H1 (cell line): ENCODE results near the gene MARK4. TPM values are rescaled to one million over a fixed set of nuclear protein-coding genes. Genes with fewer than 3 reads are reported as not detected.

Experiments
- polyA plus RNA-seq, 7 experiments: library from polyadenylated mRNA; depleted of rRNA in 3 of 7; stranded (reverse) in 5 of 7; unstranded in 2 of 7; fragments of >200 nt in 5 of 7; fragments of 200-250 nt in 2 of 7; gene quantifications; 1 replicate in 5 of 7; 2 replicates in 1 of 7; 4 replicates in 1 of 7; pipeline versions ENCODE4 v1.2.1 to v1.2.3, GENCODE V29; 2011 to 2013; ENCODE audit warnings: missing spikeins in 2 of 7, mixed read lengths in 2 of 7
- total RNA-seq: library from RNA; stranded (reverse); fragmentation: NEBNext Ultra II Directional; extraction: Animal tissue kit (Norgen Biotek cat#: 25700); gene quantifications from 2 replicates; pipeline ENCODE4 v1.2.1, GENCODE V29; 2021
- TF ChIP-seq, protein P1 (sequence below): IDR thresholded peaks from 2 replicates; pipeline ENCODE4 v1.6.1; 2011; ENCODE audit warnings: low read length, improper control_type of control experiment

The MARK4 gene
- total and polyA plus RNA-seq, 2 of the 8 experiments (the other 6 are each of a cell fraction or from before 2014, with no cell fraction given): 12.3 to 49.8 TPM

DNA sequence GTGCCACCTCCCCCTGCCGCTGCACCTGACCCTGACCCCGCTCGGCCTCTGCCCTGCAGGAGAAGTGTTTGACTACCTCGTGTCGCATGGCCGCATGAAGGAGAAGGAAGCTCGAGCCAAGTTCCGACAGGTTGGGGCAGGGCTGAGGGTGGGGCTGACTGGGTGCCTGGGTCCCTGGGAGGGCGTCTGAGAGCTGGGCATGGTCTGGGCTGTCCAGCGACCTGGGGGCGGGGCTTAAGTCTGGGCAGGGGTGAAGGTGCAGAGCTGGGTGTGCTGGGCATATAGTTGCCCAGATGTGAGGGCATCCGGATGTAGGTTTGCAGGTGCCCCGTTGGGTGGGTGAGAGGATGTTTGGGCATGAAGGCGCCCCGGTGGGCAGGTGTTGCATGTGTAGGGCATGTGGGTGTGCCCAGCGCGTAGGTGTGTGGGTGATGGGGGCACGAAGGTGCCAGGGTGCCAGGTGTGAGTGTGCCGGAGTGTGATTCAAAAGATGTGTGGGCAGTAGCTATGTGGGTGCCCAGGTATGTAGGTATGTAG is 13.8 kb downstream of the MARK4 start (continued):
- TF ChIP-seq, protein P1, sequence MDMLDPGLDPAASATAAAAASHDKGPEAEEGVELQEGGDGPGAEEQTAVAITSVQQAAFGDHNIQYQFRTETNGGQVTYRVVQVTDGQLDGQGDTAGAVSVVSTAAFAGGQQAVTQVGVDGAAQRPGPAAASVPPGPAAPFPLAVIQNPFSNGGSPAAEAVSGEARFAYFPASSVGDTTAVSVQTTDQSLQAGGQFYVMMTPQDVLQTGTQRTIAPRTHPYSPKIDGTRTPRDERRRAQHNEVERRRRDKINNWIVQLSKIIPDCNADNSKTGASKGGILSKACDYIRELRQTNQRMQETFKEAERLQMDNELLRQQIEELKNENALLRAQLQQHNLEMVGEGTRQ: no peak
